Neural cell (in vitro differentiated cells): ENCODE results near the gene TDRD12. TPM values are rescaled to one million over a fixed set of nuclear protein-coding genes. Genes with fewer than 3 reads are reported as not detected.

Source experiments
- H2AFZ ChIP-seq: fragments of 200-600, 300-800 bp; sonication (generic), shearing (Covaris generic); 2 replicates; pipeline ENCODE4 v1.6.0; 2014; ENCODE audit warnings: low read depth, mild to moderate bottlenecking, antibody characterized with exemption, low read length, moderate library complexity
- H3F3A ChIP-seq: fragments of 200-600 bp; shearing (Covaris generic); 2 replicates; pipeline ENCODE4 v1.6.1; 2016; ENCODE audit warnings: mild to moderate bottlenecking, moderate library complexity, mixed read lengths, antibody characterized with exemption, low read length; ENCODE audit not compliant: insufficient read depth, poor library complexity, severe bottlenecking
- H3K27ac ChIP-seq: fragments of 200-600, 300-800 bp; sonication (generic), shearing (Covaris generic); 2 replicates; pipeline ENCODE4 v1.5.1; 2014; ENCODE audit warnings: mild to moderate bottlenecking, low read length, moderate library complexity
- H3K27me3 ChIP-seq: fragments of 300-800, 200-600 bp; sonication (generic), shearing (Covaris generic); 2 replicates; pipeline ENCODE4 v1.6.0; 2014; ENCODE audit warnings: mild to moderate bottlenecking, low read depth, low read length, moderate library complexity; ENCODE audit not compliant: insufficient read depth
- H3K36me3 ChIP-seq: fragments of 300-800, 200-600 bp; sonication (generic), shearing (Covaris generic); 2 replicates; pipeline ENCODE4 v1.5.1; 2014; ENCODE audit warnings: mild to moderate bottlenecking, antibody characterized with exemption, low read length, moderate library complexity; ENCODE audit not compliant: insufficient read depth
- H3K4me2 ChIP-seq: fragments of 300-800, 200-600 bp; sonication (generic), shearing (Covaris generic); 2 replicates; pipeline ENCODE4 v1.6.0; 2014; ENCODE audit warnings: mild to moderate bottlenecking, low read length
- H3K4me3 ChIP-seq: fragments of 300-800, 200-600 bp; sonication (generic), shearing (Covaris generic); 2 replicates; pipeline ENCODE4 v1.5.1; 2014; ENCODE audit warnings: mild to moderate bottlenecking, low read length, moderate library complexity
- H3K79me2 ChIP-seq: fragments of 200-600 bp; shearing (Covaris generic); replicated peaks from 2 replicates; pipeline ENCODE4 v1.6.0; 2014; ENCODE audit warnings: mild to moderate bottlenecking, low read length, moderate library complexity; ENCODE audit not compliant: insufficient read depth
- H3K9ac ChIP-seq: fragments of 300-800, 200-600 bp; sonication (generic), shearing (Covaris generic); 2 replicates; pipeline ENCODE4 v1.6.1; 2016; ENCODE audit warnings: mild to moderate bottlenecking, low read length, mixed read lengths
- H3K9me2 ChIP-seq: fragments of 200-600 bp; shearing (Covaris generic); 2 replicates; pipeline ENCODE4 v1.6.1; 2016; ENCODE audit warnings: mild to moderate bottlenecking, low read length, mixed read lengths; ENCODE audit not compliant: insufficient read depth
- H3K9me3 ChIP-seq: fragments of 200-600, 300-800 bp; sonication (generic), shearing (Covaris generic); 2 replicates; pipeline ENCODE4 v1.6.1; 2016; ENCODE audit warnings: mild to moderate bottlenecking, mixed run types, low read length, moderate library complexity, mixed read lengths
- H4K20me1 ChIP-seq: fragments of 200-600 bp; shearing (Covaris generic); 2 replicates; pipeline ENCODE4 v1.6.1; 2016; ENCODE audit warnings: mild to moderate bottlenecking, mixed run types; ENCODE audit not compliant: insufficient read depth
- EP300 ChIP-seq: fragments of 450-650 bp; conservative IDR thresholded peaks from 2 replicates; pipeline ENCODE4 v1.6.1; 2014; ENCODE audit warnings: antibody characterized with exemption, mild to moderate bottlenecking, moderate library complexity; ENCODE audit not compliant: poor library complexity, severe bottlenecking
- EZH2 ChIP-seq: fragments of 200-600, 300-800 bp; shearing (Covaris generic), sonication (generic); IDR thresholded peaks from 2 replicates; pipeline ENCODE4 v1.6.1; 2014; ENCODE audit warnings: antibody characterized with exemption, low read length, borderline replicate concordance, mild to moderate bottlenecking; ENCODE audit not compliant: insufficient read depth, poor library complexity, severe bottlenecking
- MXI1 ChIP-seq: fragments of 450-650 bp; conservative IDR thresholded peaks from 2 replicates; pipeline ENCODE4 v1.6.1; 2014; ENCODE audit warnings: antibody characterized with exemption, mild to moderate bottlenecking; ENCODE audit not compliant: poor library complexity, severe bottlenecking
- POLR2AphosphoS5 ChIP-seq: IDR thresholded peaks from 2 replicates; pipeline ENCODE4 v1.6.1; 2012
- RAD21 ChIP-seq: fragments of 450-650 bp; conservative IDR thresholded peaks from 2 replicates; pipeline ENCODE4 v1.6.1; 2014; ENCODE audit warnings: antibody characterized with exemption, mild to moderate bottlenecking, moderate library complexity
- SMC3 ChIP-seq: fragments of 450-650 bp; conservative IDR thresholded peaks from 2 replicates; pipeline ENCODE4 v1.6.1; 2014; ENCODE audit warnings: antibody characterized with exemption, mild to moderate bottlenecking, moderate library complexity; ENCODE audit not compliant: poor library complexity
- TAF1 ChIP-seq: IDR thresholded peaks from 2 replicates; pipeline ENCODE4 v1.6.1; 2012; ENCODE audit warnings: low read depth
- polyA plus RNA-seq: library from polyadenylated mRNA; depleted of rRNA; stranded (reverse); fragments of >200 nt; gene quantifications from 2 replicates; pipeline ENCODE4 v1.2.3, GENCODE V29; 2014
- TF ChIP-seq, protein P1 (sequence below): IDR thresholded peaks from 2 replicates; pipeline ENCODE4 v1.6.1; 2012; ENCODE audit warnings: borderline replicate concordance
- TF ChIP-seq, protein P2 (sequence below): fragments of 450-650 bp; IDR thresholded peaks from 2 replicates; pipeline ENCODE4 v1.5.1; 2014; ENCODE audit warnings: antibody characterized with exemption, mild to moderate bottlenecking, moderate library complexity; ENCODE audit not compliant: poor library complexity, severe bottlenecking

TDRD12 gene
- polyA plus RNA-seq, 1 donor from 2014 or later = 9.2 TPM

DNA sequence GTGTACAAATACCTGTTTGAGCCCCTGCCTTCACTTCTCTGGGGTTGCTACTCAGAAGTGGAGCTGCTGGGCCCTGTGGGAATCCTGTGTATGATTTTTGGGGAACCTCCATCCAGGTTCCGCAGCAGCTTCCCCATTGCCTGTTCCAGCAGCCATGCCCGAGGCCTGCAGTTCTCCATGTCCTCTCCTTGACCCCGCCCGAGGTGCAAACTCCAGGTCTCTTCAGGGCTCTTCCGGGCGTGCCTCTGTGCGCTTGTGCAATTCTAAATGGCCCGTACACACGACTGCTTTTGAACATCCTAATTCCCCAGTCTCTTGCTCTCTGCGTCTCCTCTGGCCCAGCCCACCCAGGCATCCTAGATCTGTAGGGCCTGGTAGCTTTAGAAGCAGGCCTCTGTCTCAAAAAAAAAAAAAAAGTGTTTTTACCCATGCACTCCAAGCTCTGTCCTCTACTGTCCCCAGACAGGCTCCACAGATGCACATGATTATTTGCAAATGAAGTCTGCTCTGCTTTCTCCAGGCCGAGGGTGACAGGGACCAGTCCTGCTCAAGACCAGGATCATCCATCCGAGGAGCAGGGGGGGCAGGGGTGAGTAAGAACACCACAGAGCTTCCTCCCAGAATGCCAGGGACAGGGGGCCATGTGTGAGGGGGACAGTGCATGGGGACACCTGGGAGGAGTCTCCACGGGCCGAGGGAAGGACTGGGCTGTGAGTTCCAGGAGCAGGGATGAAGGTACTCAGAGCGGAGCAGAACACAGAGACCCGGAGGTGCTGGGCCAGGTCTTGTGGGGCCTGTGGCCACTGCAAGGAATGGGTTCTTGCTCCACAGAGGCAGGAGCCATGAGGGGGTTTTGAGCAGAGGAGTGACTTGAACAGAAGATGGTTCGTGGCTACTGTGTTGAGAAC is 98.3 kb downstream of the TDRD12 start:
- H3K27me3 ChIP-seq = no peaks in the 10 kb centered on the region
- no peaks in the 10 kb centered on the region for H3F3A ChIP-seq
- TF ChIP-seq SMC3 (no peak), EZH2 (no peak), MXI1 (no peak), POLR2AphosphoS5 (no peak), TAF1 (no peak), EP300 (no peak), RAD21 (no peak)
- TF ChIP-seq, protein P1, sequence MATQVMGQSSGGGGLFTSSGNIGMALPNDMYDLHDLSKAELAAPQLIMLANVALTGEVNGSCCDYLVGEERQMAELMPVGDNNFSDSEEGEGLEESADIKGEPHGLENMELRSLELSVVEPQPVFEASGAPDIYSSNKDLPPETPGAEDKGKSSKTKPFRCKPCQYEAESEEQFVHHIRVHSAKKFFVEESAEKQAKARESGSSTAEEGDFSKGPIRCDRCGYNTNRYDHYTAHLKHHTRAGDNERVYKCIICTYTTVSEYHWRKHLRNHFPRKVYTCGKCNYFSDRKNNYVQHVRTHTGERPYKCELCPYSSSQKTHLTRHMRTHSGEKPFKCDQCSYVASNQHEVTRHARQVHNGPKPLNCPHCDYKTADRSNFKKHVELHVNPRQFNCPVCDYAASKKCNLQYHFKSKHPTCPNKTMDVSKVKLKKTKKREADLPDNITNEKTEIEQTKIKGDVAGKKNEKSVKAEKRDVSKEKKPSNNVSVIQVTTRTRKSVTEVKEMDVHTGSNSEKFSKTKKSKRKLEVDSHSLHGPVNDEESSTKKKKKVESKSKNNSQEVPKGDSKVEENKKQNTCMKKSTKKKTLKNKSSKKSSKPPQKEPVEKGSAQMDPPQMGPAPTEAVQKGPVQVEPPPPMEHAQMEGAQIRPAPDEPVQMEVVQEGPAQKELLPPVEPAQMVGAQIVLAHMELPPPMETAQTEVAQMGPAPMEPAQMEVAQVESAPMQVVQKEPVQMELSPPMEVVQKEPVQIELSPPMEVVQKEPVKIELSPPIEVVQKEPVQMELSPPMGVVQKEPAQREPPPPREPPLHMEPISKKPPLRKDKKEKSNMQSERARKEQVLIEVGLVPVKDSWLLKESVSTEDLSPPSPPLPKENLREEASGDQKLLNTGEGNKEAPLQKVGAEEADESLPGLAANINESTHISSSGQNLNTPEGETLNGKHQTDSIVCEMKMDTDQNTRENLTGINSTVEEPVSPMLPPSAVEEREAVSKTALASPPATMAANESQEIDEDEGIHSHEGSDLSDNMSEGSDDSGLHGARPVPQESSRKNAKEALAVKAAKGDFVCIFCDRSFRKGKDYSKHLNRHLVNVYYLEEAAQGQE = no peak
- TF ChIP-seq, protein P2, sequence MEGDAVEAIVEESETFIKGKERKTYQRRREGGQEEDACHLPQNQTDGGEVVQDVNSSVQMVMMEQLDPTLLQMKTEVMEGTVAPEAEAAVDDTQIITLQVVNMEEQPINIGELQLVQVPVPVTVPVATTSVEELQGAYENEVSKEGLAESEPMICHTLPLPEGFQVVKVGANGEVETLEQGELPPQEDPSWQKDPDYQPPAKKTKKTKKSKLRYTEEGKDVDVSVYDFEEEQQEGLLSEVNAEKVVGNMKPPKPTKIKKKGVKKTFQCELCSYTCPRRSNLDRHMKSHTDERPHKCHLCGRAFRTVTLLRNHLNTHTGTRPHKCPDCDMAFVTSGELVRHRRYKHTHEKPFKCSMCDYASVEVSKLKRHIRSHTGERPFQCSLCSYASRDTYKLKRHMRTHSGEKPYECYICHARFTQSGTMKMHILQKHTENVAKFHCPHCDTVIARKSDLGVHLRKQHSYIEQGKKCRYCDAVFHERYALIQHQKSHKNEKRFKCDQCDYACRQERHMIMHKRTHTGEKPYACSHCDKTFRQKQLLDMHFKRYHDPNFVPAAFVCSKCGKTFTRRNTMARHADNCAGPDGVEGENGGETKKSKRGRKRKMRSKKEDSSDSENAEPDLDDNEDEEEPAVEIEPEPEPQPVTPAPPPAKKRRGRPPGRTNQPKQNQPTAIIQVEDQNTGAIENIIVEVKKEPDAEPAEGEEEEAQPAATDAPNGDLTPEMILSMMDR = no peak
- no peak overlapping the region for H3K27ac ChIP-seq
- no peaks in the 10 kb centered on the region for H3K36me3 ChIP-seq
- no peak overlapping the region for H3K4me2 ChIP-seq
- no peaks in the 10 kb centered on the region for H4K20me1 ChIP-seq
- H2AFZ ChIP-seq = no peak overlapping the region
- no peaks in the 10 kb centered on the region for H3K79me2 ChIP-seq
- H3K9me2 ChIP-seq = no peaks in the 10 kb centered on the region
- H3K4me3 ChIP-seq = no peak overlapping the region
- H3K9me3 ChIP-seq = no peaks in the 10 kb centered on the region
- no peak overlapping the region for H3K9ac ChIP-seq

DNA sequence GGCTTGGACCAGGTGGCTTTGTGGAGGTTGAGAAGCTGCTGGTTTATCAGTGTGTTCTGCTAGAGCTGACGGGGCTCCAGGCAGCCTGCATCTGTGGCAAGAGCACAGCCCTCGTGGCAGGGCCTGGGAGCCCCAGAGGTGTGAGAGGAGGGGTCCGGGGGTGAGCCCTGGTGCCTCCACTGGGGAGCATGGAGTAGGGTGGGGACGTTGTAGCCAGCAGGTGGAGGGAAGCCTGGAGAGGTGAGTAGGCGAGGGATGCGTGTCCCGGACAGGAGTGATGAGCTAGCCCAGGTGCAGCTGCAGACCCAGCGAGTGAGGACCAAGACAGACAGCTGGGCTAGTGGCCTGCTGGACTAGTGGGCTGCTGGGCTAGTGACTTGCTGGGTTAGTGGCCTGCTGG is 99.0 kb downstream of the TDRD12 start:
- Histone ChIP-seq H3F3A (no peaks in the 10 kb centered on the region), H4K20me1 (no peaks in the 10 kb centered on the region), H3K79me2 (no peaks in the 10 kb centered on the region), H3K9me3 (no peaks in the 10 kb centered on the region), H3K27me3 (no peaks in the 10 kb centered on the region), H3K36me3 (no peaks in the 10 kb centered on the region), H3K4me3 (no peak overlapping the region), H3K9ac (no peak overlapping the region), H3K4me2 (no peak overlapping the region), H2AFZ (no peak overlapping the region), H3K9me2 (no peaks in the 10 kb centered on the region), H3K27ac (no peak overlapping the region)
- TF ChIP-seq POLR2AphosphoS5 (no peak), SMC3 (no peak), EZH2 (no peak), MXI1 (no peak), RAD21 (no peak), TAF1 (no peak)
- TF ChIP-seq, protein P2 = no peak
- TF ChIP-seq, protein P1 = no peak
